Measurements from ENCODE around the gene MAPKAP1.

MAPKAP1 gene

DNA sequence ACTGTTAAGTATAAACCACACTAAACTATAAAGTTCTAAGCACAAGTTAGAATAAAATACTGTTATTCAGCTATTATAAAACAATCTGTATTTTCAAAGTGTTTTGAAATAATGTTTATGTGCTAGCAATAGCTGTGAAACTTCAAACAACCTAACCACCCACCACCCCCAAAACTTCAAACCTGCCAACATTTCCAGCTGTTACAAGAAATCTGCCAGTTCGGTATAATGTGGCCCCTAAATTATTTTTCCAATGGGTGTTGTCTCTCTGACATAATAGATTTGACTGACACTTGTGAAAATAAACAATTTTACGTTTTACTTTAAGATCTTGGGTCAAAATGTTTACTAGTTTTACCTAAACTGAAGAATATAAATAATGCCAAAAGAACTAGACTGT, 24.7 kb downstream of the MAPKAP1 start:
- no peak overlapping the region for H3K27ac ChIP-seq
- TF ChIP-seq, protein P1, sequence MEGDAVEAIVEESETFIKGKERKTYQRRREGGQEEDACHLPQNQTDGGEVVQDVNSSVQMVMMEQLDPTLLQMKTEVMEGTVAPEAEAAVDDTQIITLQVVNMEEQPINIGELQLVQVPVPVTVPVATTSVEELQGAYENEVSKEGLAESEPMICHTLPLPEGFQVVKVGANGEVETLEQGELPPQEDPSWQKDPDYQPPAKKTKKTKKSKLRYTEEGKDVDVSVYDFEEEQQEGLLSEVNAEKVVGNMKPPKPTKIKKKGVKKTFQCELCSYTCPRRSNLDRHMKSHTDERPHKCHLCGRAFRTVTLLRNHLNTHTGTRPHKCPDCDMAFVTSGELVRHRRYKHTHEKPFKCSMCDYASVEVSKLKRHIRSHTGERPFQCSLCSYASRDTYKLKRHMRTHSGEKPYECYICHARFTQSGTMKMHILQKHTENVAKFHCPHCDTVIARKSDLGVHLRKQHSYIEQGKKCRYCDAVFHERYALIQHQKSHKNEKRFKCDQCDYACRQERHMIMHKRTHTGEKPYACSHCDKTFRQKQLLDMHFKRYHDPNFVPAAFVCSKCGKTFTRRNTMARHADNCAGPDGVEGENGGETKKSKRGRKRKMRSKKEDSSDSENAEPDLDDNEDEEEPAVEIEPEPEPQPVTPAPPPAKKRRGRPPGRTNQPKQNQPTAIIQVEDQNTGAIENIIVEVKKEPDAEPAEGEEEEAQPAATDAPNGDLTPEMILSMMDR (conservative IDR thresholded peaks at IDR 0.05), result no peak
- no peak for TF ChIP-seq ZFX (IDR thresholded peaks at IDR 0.05)

DNA sequence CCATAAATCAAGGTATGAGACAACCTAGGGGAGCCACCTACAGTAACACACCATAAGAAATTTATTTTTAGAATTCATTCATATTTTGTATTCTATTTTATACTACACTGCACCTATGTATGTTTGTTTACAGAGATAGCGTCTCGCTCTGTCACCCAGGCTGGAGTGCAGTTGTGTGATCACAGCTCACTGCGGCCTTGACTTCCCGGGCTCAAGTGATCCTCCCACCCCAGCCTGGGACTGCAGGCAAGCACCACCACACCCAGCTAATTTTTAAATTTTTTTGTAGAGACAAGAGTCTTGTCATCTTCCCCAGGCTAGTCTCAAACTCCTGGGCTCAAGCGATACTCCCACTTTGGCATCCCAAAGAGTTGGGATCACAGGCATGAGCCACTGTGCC, 25.4 kb downstream of the MAPKAP1 start:
- TF ChIP-seq ZFX (IDR thresholded peaks at IDR 0.05), result no peak
- TF ChIP-seq, protein P1 (conservative IDR thresholded peaks at IDR 0.05), result no peak
- no peak overlapping the region for H3K27ac ChIP-seq

DNA sequence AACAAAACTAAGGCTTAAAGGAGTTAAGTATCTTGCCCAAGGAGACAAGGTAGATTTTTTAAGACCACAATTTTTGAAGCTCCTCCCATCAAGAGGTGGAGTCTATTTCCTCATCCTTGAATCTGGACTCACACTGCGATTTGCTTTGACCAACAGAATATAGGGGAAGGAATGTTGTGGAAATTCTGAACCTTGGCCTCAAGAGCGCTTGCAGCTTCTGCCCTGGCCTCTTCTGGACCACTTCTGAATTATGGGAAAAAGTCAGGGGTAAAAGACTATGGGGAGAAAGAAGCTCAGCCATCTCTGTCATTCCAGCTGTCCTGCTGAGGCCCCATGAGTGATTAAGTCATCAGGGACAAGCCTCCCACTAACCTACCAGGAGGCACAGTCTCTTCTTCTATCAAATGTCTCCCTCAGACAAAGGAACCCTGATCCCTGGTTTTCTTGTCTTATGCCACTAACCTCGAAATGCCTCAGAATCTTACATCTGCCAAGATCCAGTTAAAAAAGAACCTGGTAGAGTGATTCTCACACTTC, 25.9 kb downstream of the MAPKAP1 start:
- H3K27ac ChIP-seq, result no peak overlapping the region
- TF ChIP-seq, protein P1 (conservative IDR thresholded peaks at IDR 0.05), result no peak
- no peak for TF ChIP-seq ZFX (IDR thresholded peaks at IDR 0.05)

DNA sequence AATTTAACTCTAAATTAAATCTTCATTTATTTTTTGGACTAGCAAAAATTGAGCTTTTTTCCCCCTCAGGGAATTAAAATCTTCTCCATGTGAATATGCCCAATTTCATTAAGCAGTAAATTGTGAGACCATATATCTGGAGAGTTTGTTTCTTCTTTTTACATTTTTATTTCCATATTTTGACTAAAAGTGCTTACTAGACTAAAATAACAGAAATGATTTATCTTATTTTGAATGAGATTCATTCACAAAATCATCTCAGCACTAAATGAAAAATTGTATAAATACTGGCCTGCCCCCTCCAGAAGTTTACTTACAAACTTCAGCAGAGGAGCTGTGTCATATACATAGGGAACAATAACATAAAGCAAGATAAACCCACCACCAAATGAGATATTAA, 26.6 kb downstream of the MAPKAP1 start:
- H3K27ac ChIP-seq, result no peak overlapping the region
- TF ChIP-seq, protein P1 (conservative IDR thresholded peaks at IDR 0.05), result no peak
- no peak for TF ChIP-seq ZFX (IDR thresholded peaks at IDR 0.05)

DNA sequence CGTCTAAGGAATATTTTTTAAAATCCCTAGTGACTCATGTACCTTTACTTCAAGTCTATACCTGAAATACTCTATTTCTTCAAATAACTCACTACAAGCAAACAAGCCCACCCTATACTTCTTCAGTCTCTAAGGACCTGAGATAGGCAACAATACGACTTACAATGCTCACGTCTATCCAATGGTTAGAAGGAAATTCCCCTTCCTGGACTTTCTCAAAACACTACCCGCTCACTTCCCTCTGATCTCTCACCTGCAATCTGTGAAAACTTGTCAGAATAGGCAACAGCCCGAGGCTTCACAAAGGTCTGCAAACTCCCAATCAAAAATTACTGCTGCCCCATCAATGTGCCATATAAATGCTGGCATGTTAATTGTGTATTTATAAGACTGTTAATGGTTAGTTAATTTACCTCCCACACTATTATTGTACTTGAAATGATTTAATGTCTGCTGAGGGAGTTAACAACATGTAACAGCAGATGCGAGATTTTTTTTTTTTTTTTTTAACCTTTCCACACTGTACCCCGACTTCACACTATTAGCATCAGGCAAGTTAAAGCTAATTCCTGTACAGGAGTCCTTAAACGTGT, 27.3 kb downstream of the MAPKAP1 start:
- TF ChIP-seq, protein P1 (conservative IDR thresholded peaks at IDR 0.05), result no peak
- TF ChIP-seq ZFX (IDR thresholded peaks at IDR 0.05), result no peak
- no peak overlapping the region for H3K27ac ChIP-seq

DNA sequence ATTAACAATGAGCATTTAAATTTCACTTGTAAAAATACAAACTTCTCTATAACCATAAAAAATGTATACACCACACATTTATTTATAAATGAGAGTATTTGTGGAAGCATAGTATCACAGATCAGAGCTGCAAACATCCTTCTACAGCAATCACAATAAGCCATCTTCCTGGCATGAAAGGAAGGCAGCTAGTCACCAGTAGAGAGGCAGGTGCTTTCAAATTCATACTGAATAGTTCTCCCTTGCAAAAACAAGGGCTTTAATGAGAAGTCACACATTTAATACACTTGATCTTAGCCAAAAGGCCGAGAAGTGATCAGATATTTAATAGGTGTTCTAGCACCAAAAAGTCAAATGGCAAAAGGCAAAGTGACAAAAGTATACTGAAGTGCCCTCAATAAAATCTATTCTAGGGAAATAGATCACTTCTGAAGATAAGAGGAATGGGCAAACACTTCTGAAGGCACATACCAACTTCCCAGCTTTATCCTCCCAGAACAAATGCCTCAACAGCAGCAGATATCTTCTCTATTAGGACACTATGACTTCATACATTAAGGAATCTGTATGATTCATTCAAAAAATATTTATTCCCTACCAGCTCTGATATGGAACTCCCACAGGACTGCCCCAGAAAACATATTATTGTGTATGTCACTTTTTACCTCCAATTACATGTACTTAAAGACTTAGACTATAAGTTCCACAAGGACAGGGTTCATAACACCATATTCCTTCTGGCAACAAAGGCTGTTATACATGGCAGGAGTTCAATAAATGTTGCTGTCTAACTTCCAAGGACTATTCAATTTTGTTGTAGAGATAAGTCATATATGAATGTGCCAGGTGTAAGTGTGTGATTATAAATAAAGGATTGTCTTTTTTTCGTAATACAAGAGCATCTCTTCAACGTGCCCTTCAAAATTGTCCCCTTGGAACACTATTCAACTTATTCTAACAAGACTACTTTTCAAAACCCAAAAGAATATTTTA, 31.7 kb downstream of the MAPKAP1 start:
- no peak for TF ChIP-seq ZFX (IDR thresholded peaks at IDR 0.05)
- TF ChIP-seq, protein P1 (conservative IDR thresholded peaks at IDR 0.05), result no peak
- no peak overlapping the region for H3K27ac ChIP-seq

DNA sequence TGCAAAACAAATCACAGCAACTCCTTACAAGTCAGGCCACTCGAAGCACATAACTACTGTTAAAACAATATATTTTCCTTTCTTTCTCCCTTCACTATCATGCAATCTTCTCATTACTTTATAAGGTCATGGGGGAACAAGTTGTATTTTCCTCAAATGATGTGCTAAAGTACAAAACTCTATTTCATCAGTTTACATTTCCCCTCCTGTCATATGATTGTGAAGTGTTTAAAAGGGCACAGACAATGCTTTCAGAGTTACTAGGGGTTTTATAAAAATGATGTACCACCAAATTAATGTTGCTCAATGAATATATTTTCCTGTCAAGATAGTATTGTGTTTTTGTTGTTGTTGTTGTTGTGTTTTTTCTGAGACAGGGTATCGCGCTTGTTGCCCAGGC, 34.1 kb downstream of the MAPKAP1 start:
- H3K27ac ChIP-seq, result no peak overlapping the region

More for the DNA sequence above, 34.1 kb downstream of the MAPKAP1 start:
- TF ChIP-seq ZFX (IDR thresholded peaks at IDR 0.05), result no peak
- TF ChIP-seq, protein P1 (conservative IDR thresholded peaks at IDR 0.05), result no peak

All from C4-2B (cell line).